NCI-H2029 (cell line): ENCODE measurements around the gene CHD1L.
"Not testable (repeated sequence)": the region's sequence is repeated elsewhere in the genome, so short reads cannot be mapped to it uniquely, and the experiment has no call there.

Experiments
- DNase-seq: peaks from one replicate; lab custom pipeline; 2025; lab: John Stamatoyannopoulos, UW

The CHD1L gene

GRCh38 chr1:147233903-147234302 lies 8.6 kb upstream of the CHD1L start:
- DNase-seq = not testable (repeated sequence)

GRCh38 chr1:147235822-147236221 lies 6.7 kb upstream of the CHD1L start:
- DNase-seq = no peak

DNA sequence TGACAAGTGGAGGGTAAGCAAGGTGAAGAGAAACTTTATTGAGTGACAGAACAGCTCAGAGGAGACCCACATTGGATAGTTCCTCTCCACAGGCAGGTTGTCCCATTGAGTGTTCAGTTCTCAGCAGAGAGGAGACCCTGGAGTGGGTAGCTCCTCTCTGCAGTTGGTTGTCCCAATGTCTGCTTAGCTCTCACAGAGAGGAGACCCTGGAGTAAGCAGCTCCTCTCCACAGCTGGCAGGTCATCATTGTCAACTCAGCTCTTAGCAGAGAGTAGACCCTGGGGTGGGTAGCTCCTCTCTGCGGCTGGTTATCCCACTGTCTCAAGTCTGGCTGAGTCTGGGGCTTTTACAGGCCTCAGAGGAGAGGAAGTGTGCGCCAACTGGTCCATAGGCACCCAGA lies 6.0 kb upstream of the CHD1L start:
- no peak for DNase-seq

GRCh38 chr1:147236959-147237791 lies 5.3 kb upstream of the CHD1L start:
- no peak for DNase-seq

GRCh38 chr1:147238053-147238902 lies 4.2 kb upstream of the CHD1L start:
- DNase-seq = no peak

DNA sequence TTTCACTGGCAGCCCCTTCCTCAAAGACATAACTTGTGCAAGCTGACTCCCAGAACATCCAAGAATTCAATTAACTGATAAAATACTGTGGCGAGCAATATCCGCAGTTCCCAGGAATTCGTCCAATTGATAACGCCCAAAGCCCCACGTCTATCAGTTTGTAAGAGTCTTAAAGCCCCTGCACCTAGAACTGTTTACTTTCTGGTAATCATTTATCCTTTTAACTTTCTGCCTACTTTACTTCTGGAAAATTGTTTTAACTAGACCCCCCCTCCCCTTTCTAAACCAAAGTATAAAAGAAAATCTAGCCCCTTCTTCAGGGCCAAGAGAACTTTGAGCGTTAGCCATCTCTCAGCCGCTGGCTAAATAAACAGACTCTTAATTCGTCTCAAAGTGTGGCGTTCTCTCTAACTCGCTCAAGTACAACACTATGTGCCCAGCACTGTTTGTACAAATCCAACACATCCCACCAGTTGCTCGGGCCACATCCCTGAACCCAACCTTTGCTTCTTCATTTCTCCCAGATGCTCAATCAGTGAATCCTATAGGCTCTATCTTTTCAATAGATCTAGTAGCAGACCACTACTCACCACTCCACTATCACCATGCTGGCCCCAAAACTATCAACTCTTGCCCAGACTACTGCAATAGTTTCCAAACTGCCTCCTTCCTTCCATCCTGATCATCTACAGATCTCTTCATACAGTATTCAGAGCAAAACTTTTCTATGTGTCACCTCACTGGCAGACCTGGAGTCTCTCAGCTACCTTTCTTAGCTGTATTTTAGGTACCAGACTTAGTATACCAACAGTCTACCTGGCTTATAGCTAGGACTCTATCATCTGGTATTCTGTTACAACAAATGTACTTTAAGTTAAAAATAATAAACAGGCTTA lies 3.3 kb upstream of the CHD1L start:
- no peak for DNase-seq

DNA sequence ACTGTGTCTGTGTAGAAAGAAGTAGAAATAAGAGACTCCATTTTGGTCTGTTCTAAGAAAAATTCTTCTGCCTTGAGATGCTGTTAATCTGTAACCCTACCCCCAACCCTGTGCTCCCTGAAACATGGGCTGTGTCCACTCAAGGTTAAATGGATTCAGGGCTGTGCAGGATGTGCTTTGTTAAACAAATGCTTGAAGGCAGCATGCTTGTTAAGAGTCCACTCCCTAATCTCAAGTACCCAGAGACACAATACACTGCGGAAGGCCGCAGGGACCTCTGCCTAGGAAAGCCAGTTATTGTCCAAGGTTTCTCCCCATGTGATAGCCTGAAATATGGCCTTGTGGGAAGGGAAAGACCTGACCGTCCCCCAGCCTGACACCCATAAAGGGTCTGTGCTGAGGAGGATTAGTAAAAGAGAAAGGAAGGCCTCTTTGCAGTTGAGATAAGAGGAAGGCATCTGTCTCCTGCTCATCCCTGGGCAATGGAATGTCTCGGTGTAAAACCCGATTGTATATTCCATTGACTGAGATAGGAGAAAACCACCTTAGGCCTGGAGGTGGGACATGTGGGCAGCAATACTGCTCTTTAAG lies 2.3 kb upstream of the CHD1L start:
- DNase-seq = peak; percentile 22

DNA sequence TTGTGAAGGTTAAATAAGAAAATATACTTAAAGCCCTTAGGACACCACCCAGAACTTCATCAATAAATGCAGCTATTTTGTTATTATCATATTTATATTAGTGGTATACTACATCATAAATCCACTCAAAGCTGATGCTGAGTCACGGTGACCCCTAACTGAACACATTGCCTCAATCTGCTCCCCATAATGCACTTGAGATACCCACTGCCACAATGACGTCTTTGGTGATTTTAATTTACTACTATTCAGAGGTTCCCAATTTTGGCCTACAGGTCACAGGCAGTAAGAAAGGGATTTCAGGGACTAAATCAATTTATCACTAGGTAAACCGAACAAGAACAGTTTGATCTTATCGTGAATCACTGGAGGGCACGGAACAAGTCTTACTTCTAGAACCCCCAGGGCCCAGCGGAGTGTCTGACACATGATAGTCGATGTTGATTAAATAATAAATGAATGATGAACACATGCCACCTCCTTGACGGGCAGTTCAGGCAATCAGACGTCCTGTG lies 493 bp upstream of the CHD1L start:
- no peak for DNase-seq

DNA sequence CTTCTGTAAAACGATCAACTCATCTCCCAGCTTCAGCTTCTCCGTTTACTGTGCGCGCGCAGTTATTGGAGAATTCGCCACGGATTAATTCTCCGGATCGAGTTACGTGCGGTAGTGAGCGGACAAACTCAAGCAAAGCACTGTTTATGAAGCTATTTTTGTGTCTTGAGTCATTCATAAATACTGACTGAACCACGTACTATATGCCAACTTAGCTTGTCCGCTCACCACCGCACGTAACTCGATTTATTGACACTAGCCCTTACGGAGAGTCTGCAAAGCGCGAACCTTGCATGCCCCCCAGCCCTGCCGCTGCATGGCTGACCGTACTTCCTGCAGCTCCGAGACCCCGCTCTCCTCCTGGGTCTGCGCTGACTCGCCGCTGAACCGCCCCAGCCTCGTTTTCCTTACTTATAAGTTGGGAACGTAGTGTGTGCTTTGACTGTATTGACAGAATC lies 773 bp downstream of the CHD1L start:
- DNase-seq = no peak

- no peak for DNase-seq
Observed at GRCh38 chr1:147243841-147244240, 1.4 kb downstream of the CHD1L start.

DNA sequence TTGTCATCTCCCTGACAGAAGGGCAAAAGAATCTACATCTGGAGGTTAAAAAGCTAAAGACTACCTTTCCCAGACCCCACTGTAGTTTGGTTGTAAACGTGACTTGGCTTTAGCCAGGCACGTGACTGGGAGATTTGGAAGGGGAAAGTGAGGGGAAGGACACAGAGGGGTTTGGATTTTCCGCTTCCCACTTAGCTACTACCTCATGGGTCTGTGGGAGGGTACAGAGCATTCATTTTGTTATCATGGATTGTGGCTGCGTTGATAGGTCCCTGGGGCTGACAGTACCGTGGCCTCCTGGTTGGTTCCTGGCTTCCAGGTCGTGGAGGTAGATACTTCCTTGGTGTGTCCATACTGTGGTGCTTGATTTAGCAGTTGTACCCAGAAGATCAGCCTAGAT lies 2.6 kb downstream of the CHD1L start:
- no peak for DNase-seq

- DNase-seq = no peak
Observed at GRCh38 chr1:147245586-147246021, 3.1 kb downstream of the CHD1L start.

DNA sequence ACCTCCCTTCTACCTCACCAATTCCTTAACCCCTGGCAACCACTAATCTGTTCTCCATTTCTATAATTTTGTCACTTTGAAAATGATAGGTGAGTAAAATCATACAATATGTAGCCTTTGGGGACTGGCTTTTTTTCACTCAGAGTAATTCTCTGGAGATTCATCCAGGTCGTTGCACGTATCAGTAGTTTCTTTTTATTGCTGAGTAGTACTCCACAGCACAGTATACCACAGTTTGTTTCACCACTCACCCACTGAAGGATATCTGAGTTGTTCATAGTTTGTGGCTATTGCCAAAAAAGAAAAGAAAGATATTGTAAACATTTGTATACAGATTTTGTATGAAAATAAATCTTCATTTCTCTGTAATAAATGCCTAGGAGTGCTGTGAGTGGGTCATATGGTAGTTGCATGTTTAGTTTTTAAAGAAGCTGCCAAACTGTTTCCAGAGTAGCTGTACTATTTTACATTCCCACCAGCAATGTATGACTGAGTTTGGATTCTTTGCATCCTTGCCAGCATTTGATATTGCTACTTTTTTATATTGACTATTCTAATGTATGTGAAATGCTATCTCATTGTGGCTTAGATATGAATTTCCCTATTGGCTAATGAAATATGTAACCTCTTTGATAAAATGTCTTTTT lies 3.7 kb downstream of the CHD1L start:
- no peak for DNase-seq

DNA sequence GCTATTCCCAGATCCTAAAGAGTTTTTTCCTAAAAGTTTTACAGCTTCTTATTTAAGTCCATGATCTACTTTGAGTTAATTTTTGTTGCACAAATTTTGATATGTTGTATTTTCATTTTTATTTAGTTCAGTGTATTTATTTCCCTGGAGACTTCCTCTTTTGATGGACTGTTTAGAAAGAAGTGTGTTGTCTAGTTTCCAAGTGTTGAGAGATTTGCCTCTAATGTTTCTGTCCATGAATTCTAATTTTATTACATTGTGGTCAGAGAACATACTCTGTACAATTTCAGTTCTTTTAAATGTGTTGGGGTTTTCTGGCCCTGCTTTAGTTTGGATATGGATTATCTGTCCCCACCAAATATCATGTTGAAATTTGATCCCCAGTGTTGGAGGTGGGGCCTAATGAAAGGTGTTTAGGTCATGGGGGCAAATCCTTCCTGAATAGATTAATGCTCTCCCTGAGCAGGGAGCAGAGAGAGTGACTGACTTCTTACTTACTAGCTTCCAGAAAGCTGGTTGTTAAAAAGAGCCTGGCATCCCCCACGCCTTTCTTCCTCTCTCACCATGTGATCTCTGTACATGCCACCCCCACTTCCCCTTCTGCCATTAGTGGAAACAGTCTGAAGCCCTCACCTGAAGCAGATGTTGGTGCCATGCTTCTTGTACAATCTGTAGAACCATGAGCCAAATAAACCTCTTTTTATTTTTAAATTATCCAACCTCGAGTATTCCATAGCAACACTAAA lies 4.6 kb downstream of the CHD1L start:
- DNase-seq = no peak

- DNase-seq = no peak
Observed at GRCh38 chr1:147247656-147248238, 5.3 kb downstream of the CHD1L start.

DNA sequence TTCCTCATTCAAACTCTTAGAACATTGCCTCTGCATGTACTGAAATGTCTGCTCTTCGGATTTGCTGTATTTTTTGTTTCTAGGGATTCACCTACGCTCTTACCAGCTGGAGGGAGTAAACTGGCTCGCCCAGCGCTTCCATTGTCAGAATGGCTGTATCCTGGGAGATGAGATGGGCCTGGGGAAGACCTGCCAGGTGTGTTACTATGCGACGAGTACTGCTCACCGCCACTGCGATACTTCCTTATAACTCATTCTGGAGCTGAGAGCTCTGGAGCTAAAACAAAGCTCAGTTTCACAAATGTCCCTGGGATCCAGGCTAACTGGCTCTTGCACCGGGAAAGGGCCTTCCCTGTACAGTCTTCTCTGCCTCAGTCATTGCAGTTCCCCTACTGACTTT lies 10.1 kb downstream of the CHD1L start:
- no peak for DNase-seq

GRCh38 chr1:147260956-147261355 lies 18.5 kb downstream of the CHD1L start:
- no peak for DNase-seq

- no peak for DNase-seq
Observed at GRCh38 chr1:147264158-147264768, 21.8 kb downstream of the CHD1L start.

DNA sequence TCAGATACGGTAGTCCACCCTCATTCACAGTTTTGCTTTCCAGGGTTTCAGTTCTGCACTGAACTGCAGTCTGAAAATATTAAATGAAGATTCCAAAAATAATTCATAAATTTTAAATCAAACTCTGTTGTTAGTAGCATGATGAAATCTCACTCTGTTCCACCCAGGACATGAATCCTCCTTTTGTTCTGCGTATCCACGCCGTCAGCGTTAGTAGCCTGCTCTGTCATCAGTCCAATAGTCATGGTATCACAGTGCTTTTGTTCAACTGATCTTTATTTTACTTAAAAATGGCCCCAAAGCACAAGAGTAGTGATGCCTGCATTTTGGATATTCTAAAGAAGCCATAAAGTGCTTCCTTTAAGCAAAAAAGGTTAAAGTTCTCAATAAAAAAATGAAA lies 23.9 kb downstream of the CHD1L start:
- no peak for DNase-seq
